PFSK-1 (cell line): ENCODE results near the gene DNAH2.
A peak's percentile ranks its signal among the peaks of the same experiment; 100 is the strongest.

Experiments
- FOXP2 ChIP-seq: optimal IDR thresholded peaks from 2 replicates; pipeline ENCODE3; 2011; ENCODE audit warnings: borderline replicate concordance, control low read depth, inconsistent platforms; ENCODE audit not compliant: insufficient read depth; ENCODE audit errors: extremely low read length, extremely low read depth
- POLR2AphosphoS5 ChIP-seq: IDR thresholded peaks from 2 replicates; pipeline ENCODE4 v1.6.1; 2012; ENCODE audit warnings: low read depth, mild to moderate bottlenecking, control low read depth, low read length, moderate library complexity
- REST ChIP-seq, 2 experiments: IDR thresholded peaks; 2 replicates each; pipeline versions ENCODE4 v1.6.1 to v1.8.0; 2011 to 2012; ENCODE audit warnings: low read depth in 2 of 2, low read length in 2 of 2, control low read depth in 1 of 2, inconsistent platforms in 1 of 2, mild to moderate bottlenecking in 1 of 2, moderate library complexity in 1 of 2; ENCODE audit not compliant: insufficient read depth in 1 of 2
- SIN3A ChIP-seq: IDR thresholded peaks from 2 replicates; pipeline ENCODE4 v1.6.1; 2012; ENCODE audit warnings: mild to moderate bottlenecking, low read length, moderate library complexity, borderline replicate concordance; ENCODE audit not compliant: insufficient read depth
- TAF1 ChIP-seq: IDR thresholded peaks from 2 replicates; pipeline ENCODE4 v1.6.1; 2012; ENCODE audit warnings: low read length, control low read depth, borderline replicate concordance; ENCODE audit not compliant: insufficient read depth

Gene DNAH2

GRCh38 chr17:7848739-7849129, 131.2 kb downstream of the DNAH2 start:
- TF ChIP-seq REST (IDR thresholded peaks at IDR 0.05; ENCODE audit: insufficient read depth in 1 of 2, low read depth in 2 of 2, low read length in 2 of 2) (no peak), SIN3A (no peak), FOXP2 (no peak), POLR2AphosphoS5 (no peak), TAF1 (no peak)

GRCh38 chr17:7849130-7849750, 131.7 kb downstream of the DNAH2 start:
- TF ChIP-seq POLR2AphosphoS5 = 0 out of 2 replicates have a peak, but pooled peaks have one; percentile 11
- no peak for TF ChIP-seq SIN3A

DNA sequence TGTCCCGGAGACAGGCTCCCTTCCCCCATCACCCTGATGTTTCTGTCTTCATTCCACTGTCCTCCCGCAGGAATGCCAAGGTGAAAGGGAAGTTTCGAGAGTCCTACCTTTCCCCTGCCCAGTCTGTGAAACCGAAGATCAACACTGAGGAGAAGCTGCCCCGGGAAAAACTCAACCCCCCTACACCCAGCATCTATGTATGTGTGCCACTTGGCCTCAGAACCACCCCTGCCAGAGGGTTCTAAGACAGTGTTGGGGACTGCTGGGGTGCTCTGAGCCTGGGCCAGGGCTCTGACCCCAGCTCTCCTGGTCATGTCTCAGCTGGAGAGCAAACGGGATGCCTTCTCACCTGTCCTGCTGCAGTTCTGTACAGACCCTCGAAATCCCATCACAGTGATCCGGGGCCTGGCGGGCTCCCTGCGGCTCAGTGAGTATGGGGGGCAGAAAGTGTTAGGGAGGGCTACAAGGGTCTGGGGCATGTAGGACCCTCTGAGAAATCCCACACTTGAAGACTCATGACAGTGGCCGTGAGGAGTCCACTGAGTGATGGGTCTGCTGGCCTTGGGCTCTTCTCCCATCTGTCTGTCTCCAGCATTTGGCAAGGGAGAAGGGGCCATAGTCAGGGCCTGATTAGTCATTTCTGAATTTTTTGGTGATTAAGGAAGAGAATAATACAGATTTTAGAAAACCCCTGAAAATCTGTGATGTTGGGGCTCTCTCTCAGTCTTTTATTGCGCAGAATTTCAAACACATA, 132.4 kb downstream of the DNAH2 start:
- TF ChIP-seq SIN3A (no peak), TAF1 (no peak), POLR2AphosphoS5 (no peak), FOXP2 (no peak), REST (IDR thresholded peaks at IDR 0.05; ENCODE audit: insufficient read depth in 1 of 2, low read depth in 2 of 2, low read length in 2 of 2) (no peak)

- no peak for TF ChIP-seq TAF1
- no peak for TF ChIP-seq FOXP2
Measured at GRCh38 chr17:7850701-7851437, 133.3 kb downstream of the DNAH2 start.

DNA sequence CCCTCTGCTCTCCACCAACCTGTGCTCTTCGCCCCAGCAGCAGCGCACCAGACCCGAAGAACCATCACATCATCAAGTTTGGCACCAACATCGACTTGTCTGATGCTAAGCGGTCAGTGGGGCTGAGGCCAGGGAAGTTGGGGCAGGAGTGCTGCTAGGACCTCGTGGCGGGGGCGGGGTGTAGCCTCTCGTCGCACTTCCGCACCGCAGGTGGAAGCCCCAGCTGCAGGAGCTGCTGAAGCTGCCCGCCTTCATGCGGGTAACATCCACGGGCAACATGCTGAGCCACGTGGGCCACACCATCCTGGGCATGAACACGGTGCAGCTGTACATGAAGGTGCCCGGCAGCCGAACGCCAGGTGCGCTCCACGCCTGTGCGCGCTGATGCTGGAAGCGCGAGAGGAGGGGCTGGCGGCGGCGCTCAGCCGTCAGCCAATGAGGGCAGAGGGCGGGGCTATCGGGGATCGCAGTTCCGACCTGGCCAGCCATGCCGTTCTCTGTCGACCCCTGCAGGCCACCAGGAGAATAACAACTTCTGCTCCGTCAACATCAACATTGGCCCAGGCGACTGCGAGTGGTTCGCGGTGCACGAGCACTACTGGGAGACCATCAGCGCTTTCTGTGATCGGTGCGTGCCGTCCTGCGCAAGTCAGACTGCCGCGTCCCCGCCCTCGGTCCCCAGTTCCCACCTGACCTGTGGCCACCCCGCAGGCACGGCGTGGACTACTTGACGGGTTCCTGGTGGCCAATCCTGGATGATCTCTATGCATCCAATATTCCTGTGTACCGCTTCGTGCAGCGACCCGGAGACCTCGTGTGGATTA, 134.1 kb downstream of the DNAH2 start:
- TF ChIP-seq POLR2AphosphoS5 (peak; percentile 75), SIN3A (no peak; the same call in 1 of the 2 replicates)

DNA sequence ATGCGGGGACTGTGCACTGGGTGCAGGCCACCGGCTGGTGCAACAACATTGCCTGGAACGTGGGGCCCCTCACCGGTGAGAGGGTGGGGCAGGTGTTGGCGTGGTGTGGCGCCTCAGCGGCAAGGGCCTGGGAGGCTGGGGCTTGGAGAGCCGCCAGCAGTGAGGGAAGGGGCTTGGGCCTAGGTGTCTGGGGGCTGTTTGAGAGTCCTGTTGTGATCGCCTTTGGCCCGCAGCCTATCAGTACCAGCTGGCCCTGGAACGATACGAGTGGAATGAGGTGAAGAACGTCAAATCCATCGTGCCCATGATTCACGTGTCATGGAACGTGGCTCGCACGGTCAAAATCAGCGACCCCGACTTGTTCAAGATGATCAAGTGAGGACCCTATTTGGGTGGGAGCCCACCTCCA, 134.7 kb downstream of the DNAH2 start:
- TF ChIP-seq REST (IDR thresholded peaks at IDR 0.05; ENCODE audit: insufficient read depth in 1 of 2, low read depth in 2 of 2, low read length in 2 of 2) (no peak), TAF1 (no peak), SIN3A (no peak), FOXP2 (no peak), POLR2AphosphoS5 (no peak)
